Measurements from ENCODE around the gene TMEM30B.
"Not testable (repeated sequence)": the region's sequence is repeated elsewhere in the genome, so short reads cannot be mapped to it uniquely, and the experiment has no call there.

The TMEM30B gene

DNA sequence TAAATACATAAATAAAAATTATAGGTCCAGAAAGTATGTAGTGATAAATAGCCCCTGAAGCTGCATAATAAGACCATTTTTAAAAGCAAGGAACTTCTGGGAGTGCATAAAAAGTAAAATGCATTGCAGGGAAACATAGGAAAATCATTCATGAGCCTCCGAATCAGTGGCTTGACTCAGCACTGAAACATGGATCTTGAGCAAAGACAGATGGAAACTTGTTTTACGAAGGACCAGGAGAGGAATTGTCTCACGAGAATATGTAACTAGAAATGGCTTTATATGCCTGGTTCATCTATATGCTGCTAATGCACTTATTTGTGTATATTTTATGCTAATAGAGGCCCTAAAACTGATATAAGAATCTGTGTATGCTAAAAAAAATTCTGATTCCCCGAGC lies 14.7 kb downstream of the TMEM30B start:
- DNase-seq (ENCODE audit: low spot score), result no peak

DNA sequence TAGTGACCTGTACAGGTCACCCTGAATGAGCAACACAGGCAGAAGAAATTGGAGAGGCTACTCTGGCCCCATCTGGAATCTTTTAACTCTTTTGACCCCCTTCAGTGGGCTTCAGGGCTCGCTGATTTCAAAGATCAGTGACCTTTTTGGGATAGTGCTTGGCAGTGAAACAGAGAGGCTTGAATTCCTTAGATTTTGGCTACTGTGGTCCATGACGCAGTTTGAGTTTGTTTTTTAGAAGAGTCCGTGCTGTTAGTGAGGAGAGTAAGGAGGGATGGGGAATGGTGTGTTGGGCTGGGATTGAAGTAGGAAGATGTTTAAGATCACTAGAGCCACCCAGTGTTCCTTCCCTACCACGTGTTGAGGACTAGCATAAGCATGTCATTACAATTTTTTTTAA lies 16.5 kb downstream of the TMEM30B start:
- DNase-seq (ENCODE audit: low spot score), result no peak

DNA sequence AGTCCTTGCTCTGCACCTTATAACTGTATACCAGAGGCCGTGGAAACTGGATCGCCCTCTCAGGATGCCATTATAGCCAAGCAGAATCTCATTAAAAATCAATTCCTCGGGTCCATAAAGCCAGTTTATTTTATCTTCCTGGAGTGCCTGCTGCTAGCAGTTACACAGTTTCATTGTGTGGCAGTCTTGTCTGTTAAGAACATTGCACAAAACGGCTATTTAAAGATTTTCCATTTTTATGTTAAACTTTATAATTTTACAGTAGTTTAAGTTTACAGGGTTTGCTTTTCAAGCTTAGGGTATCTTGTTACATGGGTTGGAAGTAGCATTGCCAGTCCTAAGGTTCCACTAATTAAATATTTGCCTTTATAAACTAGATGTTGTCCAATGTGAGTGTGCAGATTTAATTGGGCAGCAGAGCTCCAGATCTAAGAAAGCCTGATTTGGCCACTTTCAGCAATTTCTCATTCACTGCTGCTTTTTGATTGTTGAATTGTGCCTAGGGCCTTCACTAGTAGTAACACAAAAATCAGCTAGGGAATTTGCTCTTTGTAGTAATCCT lies 17.0 kb downstream of the TMEM30B start:
- DNase-seq (ENCODE audit: low spot score), result no peak

DNA sequence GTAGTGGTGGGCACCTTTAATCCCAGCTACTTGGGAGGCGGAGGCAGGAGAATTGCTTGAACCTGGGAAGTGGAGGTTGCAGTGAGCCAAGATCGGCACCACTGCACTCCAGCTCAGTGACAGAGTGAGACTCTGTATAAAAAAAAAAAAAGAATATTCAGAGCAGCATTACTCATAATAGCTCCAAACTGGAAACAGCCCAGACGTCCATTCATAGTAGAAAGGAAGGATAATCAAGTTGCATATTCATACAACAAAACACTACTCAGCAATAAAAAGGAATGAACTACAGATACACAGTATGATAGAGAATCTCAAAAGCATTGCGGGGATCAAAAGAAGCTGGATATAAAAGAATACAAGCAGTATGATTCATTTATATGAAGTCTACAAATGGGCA lies 19.1 kb downstream of the TMEM30B start:
- no peak for DNase-seq (ENCODE audit: low spot score)

DNA sequence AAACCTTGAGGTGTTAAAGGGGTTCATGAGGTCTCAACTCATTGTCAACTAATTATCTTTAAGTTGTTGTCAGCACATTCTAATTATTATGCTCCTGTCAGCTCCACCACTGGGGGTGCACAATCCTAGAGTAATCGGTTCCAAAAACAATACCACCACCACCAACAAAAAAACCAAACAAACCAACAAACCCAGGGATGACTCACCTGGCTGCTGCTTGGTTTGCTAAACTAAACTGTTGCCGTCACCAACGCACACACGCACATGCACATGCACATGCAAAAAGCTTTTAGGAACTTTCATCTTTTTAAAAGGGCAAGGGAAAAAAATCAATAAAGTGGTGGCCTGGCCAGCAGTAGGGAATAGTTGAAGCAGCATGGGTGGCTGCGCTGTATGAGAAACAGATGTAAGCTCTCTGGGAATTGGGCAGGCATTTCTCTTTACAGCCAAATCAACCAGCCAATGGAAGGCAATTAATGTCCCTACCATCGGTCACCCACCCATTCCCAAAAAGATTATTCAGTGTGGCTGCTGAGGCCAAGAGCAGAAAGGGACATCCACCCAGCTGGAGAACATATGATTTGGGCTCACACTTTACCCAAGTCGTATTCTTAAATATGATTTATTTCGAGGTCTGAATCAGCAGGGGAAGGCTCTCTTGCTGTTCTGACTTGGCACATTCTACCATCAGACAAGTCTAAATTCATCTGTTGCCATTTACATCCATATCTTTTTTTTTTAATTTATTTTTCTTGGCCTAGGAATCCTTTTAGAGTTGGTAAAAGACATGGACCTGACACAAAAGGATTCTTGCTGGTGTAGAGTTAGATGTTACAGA lies 20.0 kb downstream of the TMEM30B start:
- no peak for DNase-seq (ENCODE audit: low spot score)

DNA sequence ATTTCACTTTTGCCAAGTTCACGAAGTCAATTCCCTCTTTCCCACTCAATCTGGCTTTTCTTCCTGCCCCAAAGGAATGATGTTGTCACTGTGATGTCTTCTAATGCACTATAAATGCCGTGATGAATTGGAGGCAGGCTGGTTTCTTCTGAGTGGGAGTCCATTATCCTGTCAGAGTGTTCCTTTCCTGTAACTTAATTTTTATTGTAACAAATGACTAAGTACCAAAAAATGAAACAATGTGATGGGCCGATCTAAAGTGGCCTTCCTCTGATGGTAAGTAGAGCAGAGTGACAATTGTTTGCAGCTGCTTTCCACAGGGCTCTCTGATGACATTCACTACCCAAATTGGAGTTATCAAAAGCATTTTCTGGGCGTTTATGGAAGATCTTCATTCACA lies 22.2 kb downstream of the TMEM30B start:
- peak; percentile 82 for DNase-seq (ENCODE audit: low spot score)

DNA sequence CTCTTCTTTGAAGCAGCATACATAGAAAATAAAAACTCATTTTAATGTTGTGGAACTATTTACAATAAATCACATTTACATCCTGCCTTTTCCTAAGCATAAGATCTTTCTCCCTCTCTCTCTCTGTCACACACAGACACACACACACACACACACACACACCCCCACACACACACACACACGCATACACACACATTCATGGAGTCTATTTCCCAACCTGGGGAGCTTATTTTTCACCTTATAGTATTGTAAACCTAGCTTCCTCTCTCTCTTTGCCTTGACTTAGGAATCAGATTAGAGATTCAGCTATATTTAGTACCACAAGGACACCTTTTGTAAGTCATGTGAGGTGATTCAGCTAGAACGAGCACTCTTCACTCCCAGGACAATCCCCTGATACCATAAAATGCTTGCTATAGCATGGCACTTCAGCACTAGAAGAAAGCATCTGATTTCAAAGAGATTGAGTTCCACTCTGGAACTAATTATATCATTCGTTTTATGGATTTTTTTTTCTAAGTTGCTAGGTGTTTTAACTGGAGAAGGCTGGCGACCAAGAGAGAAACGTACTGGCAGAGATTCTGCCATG lies 23.6 kb downstream of the TMEM30B start:
- no peak for DNase-seq (ENCODE audit: low spot score)

DNA sequence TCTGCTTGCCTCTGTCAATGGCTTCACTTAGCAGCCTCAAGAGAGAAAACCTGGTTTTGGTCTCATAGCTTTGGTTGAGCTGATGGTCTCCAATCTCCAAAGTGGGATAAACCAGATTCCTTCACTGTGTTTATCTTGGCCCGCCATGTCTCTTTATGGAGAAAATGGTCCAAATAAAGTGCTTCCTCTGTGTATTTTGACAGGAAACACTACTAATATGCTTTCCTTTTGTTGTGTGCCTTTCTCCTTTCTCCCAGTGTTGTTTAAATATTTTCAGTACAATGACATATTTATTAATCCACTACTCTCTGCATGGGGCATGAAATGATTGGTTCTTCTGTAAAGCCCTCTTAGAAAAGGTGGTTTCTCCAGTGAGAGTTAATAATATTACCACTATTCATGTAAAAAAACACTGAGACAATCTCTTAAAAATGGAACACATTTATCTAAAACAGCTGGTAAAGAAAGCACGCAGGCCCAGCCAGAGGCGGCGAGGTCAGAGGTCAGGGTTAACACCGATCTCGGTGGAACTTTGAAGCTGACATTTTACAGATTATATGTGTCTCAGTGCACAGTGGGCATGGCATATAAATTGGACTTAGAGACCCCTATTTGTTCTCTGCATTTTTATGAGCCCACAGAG lies 24.2 kb downstream of the TMEM30B start:
- no peak for DNase-seq (ENCODE audit: low spot score)

DNA sequence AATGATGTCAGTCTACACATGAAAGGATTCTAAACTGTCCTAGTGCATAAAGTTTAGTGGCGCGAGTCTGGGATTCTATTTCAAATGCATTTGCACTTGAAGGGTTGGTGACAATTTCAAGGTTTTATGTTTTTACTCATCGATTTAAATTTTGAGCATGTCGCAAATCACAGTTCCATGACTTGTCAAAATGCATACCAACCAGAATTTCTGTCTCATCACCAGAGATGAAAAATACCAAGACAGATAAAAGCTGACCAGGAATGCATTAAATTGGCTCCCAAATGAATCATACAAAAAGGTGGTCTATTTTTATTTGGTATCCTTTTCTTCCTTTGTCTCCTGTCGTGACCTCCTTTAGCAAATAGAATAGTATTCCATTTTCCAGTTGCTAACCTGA lies 25.2 kb downstream of the TMEM30B start:
- DNase-seq (ENCODE audit: low spot score), result no peak

DNA sequence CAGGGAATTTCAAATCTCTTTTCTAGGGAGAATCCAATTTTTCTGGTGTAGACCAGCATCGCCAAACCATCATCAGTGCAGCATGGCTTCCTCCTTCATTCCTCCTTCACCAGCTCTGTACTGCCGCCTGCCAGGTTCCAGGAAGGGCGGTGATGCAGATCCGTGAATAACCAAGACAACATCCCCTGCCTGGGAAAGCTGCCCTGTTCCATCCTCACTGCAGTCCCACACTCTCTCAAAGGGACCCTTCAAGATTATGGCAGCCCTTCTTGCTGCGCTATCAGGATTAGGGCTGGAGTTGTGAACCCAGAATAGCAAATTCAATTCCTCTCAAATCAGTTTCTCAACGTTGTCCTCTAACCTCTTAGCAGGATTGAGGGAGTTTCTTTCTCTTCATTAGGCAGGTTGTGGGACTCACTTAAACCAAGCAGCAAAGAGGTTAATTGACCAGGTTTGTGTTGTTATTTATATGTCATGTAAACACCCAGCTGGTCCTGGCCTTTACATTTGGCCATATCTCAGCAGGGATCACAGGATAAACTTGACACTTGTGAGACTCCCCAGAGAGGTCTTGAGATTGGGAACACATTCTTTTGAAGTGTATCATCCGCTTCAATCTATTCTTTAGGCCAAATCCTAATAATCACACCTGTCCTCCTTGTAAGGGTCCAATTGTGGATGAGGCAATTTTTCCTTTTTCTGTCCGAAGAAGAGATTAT lies 26.2 kb downstream of the TMEM30B start:
- no peak for DNase-seq (ENCODE audit: low spot score)

DNA sequence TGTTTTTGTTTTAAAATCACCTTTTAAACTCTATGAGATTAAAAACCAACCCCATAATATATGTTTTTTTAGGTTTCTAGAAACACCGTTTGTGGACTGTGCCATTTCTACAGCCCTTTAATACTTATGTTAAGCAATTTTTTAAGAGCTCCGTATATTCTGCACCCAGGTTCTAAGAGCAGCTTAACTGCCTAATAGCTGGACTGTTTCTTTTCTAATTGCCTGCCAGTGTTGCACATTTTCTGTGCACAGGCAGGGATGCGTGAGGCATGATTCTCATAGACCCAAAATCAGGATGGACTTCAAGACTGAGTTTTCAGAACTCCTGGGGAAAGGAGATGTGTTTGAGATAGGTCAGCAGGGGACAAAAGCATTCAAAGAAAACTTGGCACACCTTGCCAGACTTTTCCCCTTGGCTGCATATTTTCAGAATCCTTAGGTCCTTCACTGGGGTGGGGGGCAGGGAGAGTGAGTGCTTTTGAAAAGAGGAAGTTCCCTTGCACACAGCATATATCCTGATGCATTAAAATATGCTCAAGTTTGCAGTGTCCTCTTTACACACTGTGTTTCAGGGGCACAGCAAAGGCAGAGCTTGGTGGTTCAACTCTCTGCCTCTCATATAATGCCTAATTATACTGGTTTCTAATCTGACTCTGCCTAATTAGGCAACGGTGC lies 27.9 kb downstream of the TMEM30B start:
- DNase-seq (ENCODE audit: low spot score), result no peak

DNA sequence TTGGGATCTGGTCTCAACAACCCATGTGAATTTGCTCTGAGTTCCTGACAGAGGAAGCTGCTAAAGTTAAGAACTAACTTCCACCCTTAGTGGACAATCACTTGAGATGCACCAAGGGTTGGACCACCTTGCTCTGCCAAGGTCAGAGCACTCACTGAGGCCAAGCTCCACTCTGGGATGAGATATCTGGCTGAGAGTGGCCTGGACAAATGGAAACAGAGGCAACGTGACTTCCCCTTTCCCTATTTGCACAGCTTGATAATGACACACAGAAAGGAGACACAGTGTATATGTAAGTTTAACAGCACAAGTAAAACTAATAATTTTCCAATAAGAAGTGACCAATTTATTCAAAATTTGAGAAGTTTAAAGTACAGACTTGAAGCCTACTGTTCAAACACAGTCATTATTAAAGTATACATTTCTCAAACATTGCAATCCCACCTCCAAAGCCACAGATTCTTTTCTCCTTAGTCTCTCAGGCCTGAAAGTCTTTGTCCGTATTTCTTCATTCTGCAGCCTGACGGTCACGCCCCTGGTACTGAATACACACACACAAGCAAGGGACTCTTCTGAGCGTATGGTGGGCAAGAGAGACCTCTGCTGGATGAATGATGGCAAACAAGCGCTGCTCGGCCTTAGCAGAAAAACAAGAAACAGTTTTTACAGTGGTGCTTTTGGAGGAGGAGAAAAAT lies 28.6 kb downstream of the TMEM30B start:
- peak; percentile 71 for DNase-seq (ENCODE audit: low spot score)

DNA sequence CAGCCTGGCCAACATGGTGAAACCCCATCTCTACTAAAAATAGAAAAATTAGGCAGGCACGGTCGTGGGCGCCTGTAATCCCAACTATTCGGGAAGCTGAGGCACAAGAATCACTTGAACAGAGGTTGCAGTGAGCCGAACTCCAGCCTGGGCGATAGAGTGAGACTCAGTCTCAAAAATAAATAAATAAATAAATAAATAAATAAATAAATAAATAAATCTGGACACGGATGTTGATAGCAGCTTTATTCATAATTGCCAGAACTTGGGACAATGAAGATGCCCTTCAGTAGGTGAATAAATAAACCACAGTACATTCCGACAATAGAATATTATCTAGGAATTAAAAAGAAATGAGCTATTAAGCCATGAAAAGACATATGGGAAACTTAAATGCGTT lies 31.1 kb downstream of the TMEM30B start:
- no peak for DNase-seq (ENCODE audit: low spot score)

DNA sequence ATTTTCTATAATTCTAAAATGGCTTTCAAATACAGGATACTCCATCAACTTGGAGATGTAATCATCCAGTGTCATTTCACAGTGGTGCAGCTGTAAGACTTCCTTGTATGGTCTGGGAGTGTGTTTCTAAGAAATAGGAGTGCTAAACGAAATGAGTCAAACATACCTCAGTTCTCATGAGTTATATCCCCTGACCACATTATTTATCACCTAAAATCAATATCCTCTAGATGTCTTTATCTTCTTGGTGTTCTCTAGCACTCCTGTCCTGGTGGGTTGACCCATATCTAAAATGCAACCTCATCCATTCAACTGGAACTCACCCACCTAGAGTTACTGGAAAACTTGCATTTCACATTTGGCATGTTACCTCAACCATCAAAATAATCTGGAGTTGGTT lies 33.2 kb downstream of the TMEM30B start:
- no peak for DNase-seq (ENCODE audit: low spot score)

DNA sequence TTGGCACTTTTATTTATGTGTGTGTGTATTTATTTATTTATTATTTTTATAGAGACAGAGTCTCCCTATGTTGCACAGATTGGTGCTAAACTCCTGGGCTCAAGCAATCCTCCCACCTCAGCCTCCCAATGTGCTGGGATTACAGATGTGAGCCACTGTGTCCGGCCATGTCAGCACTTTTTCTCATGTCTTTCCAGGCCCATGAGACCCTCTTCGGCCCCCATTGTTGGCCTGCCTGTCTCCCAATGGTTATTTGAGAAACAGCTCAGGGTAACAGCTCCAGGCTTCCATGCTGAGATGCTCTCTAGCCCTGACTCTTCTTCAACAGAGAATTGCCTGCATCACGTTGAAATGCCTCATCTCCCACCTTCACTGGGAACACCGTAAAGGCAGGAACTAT lies 34.4 kb downstream of the TMEM30B start:
- DNase-seq (ENCODE audit: low spot score), result no peak

DNA sequence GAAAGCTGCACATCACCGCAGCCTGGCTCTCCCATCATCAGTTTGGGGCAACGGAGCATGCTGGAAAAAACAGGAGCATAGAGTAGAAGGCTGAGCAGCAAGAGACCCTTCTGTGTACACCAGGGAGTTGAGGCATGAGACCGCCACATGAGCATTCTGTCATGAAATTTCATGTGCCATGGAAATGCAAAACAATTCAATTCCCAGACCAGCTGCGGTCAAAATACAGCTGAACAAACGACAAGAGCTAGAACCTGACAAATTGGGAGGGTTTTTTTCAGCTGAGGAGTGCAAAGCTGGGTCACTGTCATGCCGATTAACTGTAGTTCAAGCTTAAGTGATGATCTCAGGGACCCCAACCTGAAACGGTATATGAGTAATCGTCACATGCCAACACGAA lies 37.1 kb downstream of the TMEM30B start:
- DNase-seq (ENCODE audit: low spot score), result no peak

DNA sequence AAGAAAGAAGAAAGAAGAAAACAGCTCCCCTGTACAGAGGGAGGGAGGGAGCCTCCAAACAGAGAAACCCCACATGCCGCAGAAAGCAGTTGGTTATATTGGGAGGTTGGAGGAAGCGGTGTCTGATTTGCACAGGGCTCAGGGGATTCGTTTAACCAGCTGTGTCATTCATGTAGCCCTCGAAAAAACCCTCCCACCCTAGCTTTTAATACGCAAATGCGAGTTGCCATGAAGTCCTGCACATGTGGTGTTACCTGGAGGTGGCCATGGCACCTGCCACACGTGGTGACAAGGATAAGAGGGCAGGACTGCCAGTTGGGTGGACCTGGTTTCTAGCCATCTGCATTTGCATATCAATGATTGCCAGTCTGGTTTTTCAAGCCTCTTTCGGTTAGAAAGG lies 40.9 kb downstream of the TMEM30B start:
- DNase-seq (ENCODE audit: low spot score), result no peak

DNA sequence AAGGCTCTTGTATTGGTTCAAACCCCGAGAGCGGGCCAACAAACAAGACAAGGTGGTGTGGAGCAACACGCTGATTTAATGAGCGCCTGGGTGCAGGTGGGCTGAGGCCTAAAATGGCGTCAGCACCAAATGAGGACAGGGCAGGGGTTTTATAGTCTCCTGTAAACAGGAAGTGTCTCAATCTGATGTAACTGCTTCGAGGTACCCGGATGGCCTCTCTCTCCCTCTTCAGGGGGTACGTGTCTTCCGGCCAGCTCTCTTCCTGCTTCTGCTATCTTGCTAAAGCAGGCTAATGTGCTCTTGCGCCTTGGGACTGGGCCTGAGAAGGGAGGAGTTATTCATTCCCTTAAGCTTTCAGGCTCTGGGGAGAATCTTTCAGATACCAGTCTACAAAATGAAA lies 41.9 kb downstream of the TMEM30B start:
- not testable (repeated sequence) for DNase-seq (ENCODE audit: low spot score)

DNA sequence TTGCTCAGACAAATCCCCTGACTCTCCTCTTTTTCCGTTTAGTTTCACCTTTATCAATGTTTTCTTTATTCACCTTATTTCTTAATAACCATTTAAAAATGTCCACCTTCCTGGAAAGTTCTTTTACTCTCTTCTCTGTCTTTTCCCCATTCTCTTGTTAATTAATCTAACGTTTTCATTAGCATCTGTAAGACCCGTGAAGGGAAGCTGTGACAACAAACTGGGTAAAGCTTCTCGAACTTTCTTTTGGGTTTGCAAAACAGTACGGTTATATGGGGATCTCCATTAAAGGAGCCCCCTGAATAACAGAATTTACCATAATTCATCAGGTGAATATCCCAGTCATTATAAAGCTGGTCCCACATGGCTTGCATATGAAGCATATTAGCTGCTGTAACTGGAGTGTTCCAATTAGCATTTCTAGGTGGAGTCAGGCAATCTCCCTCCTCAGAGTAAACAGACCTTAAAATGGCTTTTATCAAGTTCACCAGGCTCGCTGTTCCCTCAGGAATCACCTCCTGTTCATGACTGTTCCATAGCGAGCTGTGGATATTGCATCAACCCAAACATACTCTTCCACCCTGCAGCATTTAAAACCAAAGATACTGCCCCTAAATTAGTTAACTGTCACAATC lies 42.4 kb downstream of the TMEM30B start:
- DNase-seq (ENCODE audit: low spot score), result no peak

DNA sequence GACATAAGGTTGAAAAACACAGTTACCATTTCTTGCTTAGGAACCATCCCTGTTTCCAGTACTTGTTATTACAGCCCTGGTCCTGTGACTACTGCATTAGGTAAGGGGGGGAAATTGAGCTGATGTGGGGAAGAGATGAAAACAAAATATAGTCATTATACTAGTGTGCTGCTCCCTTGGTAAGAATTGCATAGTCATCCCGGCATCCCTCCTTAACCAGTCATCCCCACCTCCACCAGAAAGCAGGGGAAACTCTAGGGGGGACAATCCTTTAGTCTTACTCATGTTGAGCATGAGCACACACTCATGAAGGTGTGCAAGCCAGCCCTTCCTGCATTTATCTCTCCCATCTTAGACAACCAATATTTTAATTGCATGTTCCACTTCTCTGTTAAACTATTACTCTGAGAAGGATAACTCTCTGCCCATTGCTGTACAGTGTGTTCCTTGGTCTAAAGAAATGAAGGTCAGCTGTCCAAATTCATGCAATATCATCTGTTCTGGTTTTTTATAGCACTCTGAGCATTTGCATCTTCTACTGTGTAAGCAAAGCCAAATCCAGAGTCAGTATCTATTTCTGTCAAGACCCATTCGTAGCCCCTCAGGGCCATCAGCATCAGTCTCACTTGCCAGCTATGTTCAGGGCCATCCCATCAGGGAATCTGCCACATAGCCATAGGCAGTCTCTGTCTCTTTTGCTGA lies 46.8 kb downstream of the TMEM30B start:
- no peak for DNase-seq (ENCODE audit: low spot score)

Data from putamen (tissue), 1 donor.